Measurements from ENCODE around the gene FRMPD4. TPM values are rescaled to one million over a fixed set of nuclear protein-coding genes. Genes with fewer than 3 reads are reported as not detected.
A peak's percentile ranks its signal among the peaks of the same experiment; 100 is the strongest.

Gene FRMPD4
- not detected for polyA plus RNA-seq (ENCODE audit: low read depth in 6 of 6)

DNA sequence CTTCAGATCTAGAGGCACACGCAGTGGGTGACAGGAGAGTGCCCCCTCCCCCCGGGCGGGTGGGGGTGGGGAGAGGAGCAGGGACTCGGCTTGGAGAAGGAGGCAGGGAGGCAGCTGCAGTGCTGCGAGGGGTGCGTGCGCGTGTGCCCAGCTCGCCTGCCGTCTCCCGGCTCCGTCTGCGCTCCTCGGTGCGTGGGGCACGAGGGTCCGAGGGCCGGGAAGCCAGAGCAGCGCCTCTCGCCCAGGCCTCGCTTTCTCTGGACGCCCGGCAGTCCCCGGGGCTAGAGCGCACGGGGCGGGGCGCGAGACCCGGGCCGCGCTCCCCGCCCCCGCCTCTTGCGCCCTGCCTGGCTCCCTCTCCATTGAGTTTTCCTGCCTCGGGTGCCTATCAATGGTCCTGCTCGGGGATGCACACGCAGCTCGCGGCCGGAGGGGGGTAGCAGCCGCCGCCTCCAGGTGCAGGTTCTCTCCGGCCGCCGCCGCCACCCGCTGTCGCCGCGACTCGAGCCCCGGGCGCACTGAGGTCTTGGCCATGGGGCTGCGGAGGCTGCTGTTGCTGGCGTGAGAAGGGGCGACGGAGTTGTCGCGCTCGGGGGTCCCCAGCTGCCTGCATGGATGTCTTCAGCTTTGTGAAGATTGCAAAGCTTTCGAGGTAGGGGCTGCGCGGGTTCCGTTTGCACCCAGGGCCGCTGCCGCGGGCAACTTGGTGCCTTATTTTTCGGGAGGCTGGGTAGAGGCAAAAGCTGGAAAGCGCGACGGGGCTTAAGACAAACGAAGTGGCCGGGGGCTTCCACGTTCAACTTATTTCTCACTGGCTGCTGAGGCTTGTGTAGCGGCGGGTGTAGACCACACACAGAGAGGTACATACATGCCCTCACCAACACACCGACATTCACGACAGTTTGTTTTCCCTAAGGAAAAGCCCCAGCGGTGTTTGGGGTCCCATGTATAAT, at the start of gene FRMPD4:
TSS of gene FRMPD4 (plus strand) at position 113 of the 953 bp plus-strand sequence. CDS start at position 612, 499 bp downstream.
- Mint-ChIP-seq H3K4me3 (peak within 1 kb of the TSS in 3 of 8 donors; percentile 24 to 43 (median 38)), H3K27ac (no peak within 1 kb of the TSS), H3K36me3 (no peaks in the 10 kb centered on the region), H3K9me3 (peaks cover 0 to 6% (median 0%) of the 10 kb centered on the region in 7 donors), H3K27me3 (peaks cover 15 to 43% (median 21%) of the 10 kb centered on the region in 3 donors), H3K4me1 (peaks cover 0 to 6% (median 0%) of the 10 kb centered on the region in 3 donors)
- DNase-seq = no peak
- no peak for ATAC-seq (ENCODE audit: low read depth in 2 of 2)

DNA sequence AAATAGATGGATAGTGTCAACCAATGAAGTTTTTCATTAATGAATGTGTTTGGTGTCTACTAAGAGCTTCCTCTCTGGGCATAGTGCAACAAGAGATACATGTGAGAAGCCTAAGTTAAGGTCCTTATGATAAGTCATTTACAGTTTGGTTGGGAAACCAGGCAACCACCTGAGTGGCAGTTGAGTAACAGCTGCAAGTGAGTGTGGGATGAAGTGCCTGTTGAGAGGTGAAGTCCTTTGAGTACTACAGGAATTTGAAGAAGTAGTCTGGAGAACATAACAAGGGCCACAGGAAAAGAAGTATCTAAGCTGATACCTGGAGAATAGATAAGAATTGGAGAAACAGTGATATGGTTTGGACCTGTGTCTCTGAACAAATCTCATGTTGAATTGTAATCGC, 48.5 kb upstream of the FRMPD4 start:
- H3K27me3 Mint-ChIP-seq = peaks cover 0 to 19% (median 0%) of the 10 kb centered on the region in 3 donors
- peaks cover 0 to 3% (median 0%) of the 10 kb centered on the region in 7 donors for H3K9me3 Mint-ChIP-seq

DNA sequence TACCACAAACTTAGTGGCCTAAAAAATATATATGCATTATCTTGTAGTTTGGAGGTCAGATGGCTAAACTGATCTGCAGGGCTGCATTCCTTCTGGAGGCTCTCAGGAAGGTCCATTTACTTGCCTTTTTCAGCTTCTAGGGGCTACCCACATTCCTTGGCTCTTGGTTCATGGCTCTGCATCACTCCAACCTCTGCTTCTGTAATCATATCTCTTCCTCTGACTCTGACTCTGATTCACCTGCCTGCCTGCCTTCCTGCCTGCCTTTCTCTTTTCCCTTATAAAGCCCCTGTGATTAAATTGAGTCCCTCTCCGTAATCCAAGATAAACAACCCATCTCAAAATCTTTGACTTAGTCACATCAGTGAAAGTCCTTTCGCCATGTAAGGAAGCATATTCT, 25.0 kb upstream of the FRMPD4 start:
- Mint-ChIP-seq H3K27me3 (peaks cover 0 to 15% (median 0%) of the 10 kb centered on the region in 3 donors), H3K27ac (no peak overlapping the region), H3K4me1 (no peaks in the 10 kb centered on the region), H3K36me3 (no peaks in the 10 kb centered on the region), H3K9me3 (peaks cover 0 to 18% (median 9%) of the 10 kb centered on the region in 7 donors), H3K4me3 (no peak overlapping the region)
- DNase-seq (no peak), ATAC-seq (ENCODE audit: low read depth in 2 of 2) (no peak)

More for the DNA sequence above, 48.5 kb upstream of the FRMPD4 start:
- no peak for DNase-seq
- Mint-ChIP-seq H3K4me1 (no peaks in the 10 kb centered on the region), H3K27ac (no peak overlapping the region), H3K36me3 (no peaks in the 10 kb centered on the region), H3K4me3 (no peak overlapping the region)
- no peak for ATAC-seq (ENCODE audit: low read depth in 2 of 2)

DNA sequence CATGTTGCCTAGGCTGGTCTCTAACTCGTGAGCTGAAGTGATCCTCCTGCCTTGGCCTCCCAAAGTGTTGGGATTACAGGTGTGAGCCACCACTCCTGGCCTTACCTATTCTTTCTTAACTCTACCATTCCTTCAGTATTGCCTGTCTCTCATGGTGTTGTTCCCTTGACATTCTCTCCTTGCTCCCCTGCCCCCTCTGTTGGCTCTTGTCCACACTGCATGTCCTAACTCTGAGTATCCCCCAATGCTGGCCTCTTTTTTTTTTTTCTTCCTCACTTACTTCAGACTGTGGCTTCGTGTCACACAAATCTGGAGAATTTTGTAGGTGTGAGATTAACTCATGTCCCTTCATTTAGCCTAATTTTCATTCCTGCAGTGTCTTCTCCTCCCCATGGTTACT, 22.9 kb upstream of the FRMPD4 start:
- Mint-ChIP-seq H3K4me1 (no peaks in the 10 kb centered on the region), H3K4me3 (no peak overlapping the region), H3K36me3 (no peaks in the 10 kb centered on the region), H3K27me3 (peaks cover 6 to 24% (median 11%) of the 10 kb centered on the region in 3 donors), H3K9me3 (peaks cover 0 to 10% (median 9%) of the 10 kb centered on the region in 7 donors), H3K27ac (no peak overlapping the region)
- no peak for DNase-seq
- ATAC-seq (ENCODE audit: low read depth in 2 of 2) = no peak

DNA sequence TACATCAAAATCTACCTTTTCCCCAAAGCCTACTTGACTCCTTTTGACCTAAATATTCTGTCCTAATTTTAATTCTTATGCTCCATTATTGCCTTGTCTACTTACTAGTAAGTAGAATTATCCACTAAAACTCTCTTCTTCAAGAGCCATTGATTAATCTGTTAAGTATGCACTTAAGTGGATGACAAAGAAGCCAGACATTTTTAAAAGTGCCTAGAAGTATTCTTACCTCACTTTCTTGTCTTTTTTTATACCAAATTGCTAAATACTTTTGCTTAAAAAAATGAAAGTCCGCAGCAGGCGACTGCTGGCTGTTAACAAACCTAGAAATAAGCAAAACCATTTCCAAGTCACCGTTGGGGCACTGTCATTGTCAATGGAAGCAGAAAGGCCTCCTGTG, 20.1 kb upstream of the FRMPD4 start:
- peaks cover 6 to 24% (median 15%) of the 10 kb centered on the region in 3 donors for H3K27me3 Mint-ChIP-seq
- ATAC-seq (ENCODE audit: low read depth in 2 of 2) (no peak), DNase-seq (no peak)
- no peak overlapping the region for H3K27ac Mint-ChIP-seq
- H3K4me1 Mint-ChIP-seq = no peaks in the 10 kb centered on the region
- peaks cover 0 to 9% (median 0%) of the 10 kb centered on the region in 7 donors for H3K9me3 Mint-ChIP-seq
- H3K4me3 Mint-ChIP-seq = no peak overlapping the region
- H3K36me3 Mint-ChIP-seq = no peaks in the 10 kb centered on the region

DNA sequence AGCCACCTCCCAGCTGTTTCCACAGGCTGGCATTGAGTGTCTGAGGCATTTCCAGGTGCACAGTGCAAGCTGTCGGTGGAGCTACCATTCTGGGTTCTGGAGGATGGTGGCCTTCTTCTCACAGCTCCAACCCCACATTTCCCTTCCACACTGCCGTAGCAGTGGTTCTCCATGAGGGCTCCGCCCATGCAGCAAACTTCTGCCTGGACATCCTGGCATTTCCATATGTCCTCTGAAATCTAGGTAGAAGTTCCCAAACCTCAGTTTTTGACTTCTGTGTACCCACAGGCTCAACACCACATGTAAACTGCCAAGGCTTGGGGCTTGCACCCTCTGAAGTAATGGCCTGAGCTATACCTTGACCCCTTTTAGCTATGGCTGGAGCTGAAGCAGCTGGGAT, 10.3 kb upstream of the FRMPD4 start:
- Mint-ChIP-seq H3K27me3 (peaks cover 0 to 5% (median 4%) of the 10 kb centered on the region in 3 donors), H3K9me3 (peaks cover 6 to 37% (median 29%) of the 10 kb centered on the region in 7 donors), H3K4me3 (no peak overlapping the region), H3K27ac (no peak overlapping the region), H3K36me3 (peaks cover 0 to 4% of the 10 kb centered on the region in 2 donors), H3K4me1 (no peaks in the 10 kb centered on the region)
- DNase-seq = no peak
- ATAC-seq (ENCODE audit: low read depth in 2 of 2) = no peak

DNA sequence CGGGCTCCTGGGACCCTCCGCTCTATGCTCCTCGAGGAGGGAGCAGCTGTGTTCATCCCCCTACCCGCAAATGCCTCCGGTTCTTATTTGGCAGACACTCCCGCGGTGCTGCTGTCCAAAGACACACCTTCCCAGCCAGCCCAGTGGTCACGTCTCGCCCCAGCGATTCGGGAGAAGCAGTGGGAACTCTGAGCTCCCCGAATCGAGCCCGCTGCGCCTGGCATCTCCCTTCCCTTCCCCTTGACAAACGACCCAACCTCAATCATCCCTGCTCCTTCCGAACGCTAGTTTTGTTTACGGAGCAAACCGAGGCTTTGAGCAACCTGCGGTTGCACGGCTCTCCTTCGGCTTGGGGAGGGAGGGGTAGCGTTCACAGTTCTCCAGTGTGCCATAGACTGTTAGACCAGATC, 317 bp upstream of the FRMPD4 start:
- H3K27me3 Mint-ChIP-seq = peaks cover 15 to 42% (median 21%) of the 10 kb centered on the region in 3 donors
- H3K27ac Mint-ChIP-seq = no peak overlapping the region
- DNase-seq = no peak
- H3K4me1 Mint-ChIP-seq = peaks cover 0 to 6% (median 0%) of the 10 kb centered on the region in 3 donors
- H3K36me3 Mint-ChIP-seq = no peaks in the 10 kb centered on the region
- no peak for ATAC-seq (ENCODE audit: low read depth in 2 of 2)
- H3K9me3 Mint-ChIP-seq = peaks cover 0 to 6% (median 0%) of the 10 kb centered on the region in 7 donors
- H3K4me3 Mint-ChIP-seq = peak overlapping the region in 1 of 8 donors; percentile 43

DNA sequence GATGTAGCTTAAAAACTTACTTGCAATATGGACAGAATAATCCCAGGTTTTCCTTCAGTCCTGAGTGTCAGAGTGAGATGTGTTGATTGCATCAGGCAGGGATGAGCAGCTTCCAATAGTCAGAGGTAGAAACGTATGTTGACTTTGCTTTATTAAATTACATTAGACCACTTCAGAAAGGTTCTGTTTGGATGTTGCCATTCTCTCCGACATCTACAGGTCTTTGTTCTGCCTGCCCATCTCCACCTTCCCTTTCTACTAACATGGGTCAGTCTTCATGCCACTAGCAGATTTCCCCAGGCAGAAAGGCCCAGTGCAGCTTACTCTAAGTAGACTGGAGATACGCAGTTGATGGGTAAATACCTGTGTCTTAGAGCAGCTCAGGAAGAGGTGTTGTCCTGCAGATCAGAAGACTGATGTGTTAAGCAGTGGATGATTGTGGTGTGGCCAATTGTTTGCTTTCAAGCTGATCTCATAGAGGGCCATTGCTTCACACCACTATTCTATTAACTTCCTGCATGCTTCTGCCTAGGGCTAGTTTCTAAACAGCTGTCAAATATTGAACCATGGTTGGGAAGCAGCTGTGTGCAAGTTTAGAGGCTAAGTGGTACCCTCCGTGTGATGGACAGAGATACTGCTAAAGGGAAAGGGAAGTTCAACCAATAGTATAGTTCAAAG, 1.8 kb downstream of the FRMPD4 start:
- Mint-ChIP-seq H3K9me3 (peaks cover 0 to 6% (median 0%) of the 10 kb centered on the region in 7 donors), H3K4me3 (peak overlapping the region in 1 of 8 donors; percentile 11), H3K27ac (no peak overlapping the region), H3K27me3 (peaks cover 15 to 43% (median 21%) of the 10 kb centered on the region in 3 donors), H3K36me3 (no peaks in the 10 kb centered on the region), H3K4me1 (peaks cover 0 to 6% (median 0%) of the 10 kb centered on the region in 3 donors)
- ATAC-seq (ENCODE audit: low read depth in 2 of 2) = no peak
- no peak for DNase-seq

DNA sequence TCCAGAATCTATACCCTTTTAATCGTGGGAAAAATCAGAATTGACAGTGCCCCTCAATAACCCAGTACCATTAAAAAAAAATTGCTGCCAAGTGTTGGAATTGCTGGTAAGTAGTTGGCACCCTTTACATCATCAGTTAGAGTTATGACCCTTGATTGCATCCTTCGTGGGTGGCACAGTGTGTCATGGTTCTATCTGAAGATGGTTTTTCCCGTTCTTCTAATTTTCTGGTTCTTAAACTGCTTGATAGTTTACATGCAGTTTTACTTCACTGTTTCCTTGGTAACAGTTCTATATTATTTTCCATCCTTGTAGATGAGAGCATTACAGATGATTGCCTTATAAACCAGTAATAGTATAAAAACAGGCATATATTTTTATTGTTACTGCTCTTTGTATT, 3.2 kb downstream of the FRMPD4 start:
- no peaks in the 10 kb centered on the region for H3K36me3 Mint-ChIP-seq
- H3K4me1 Mint-ChIP-seq = peaks cover 0 to 6% (median 0%) of the 10 kb centered on the region in 3 donors
- DNase-seq (no peak), ATAC-seq (ENCODE audit: low read depth in 2 of 2) (no peak)
- H3K27me3 Mint-ChIP-seq = peaks cover 12 to 38% (median 17%) of the 10 kb centered on the region in 3 donors
- no peak overlapping the region for H3K4me3 Mint-ChIP-seq
- no peak overlapping the region for H3K27ac Mint-ChIP-seq
- peaks cover 0 to 6% (median 0%) of the 10 kb centered on the region in 7 donors for H3K9me3 Mint-ChIP-seq

DNA sequence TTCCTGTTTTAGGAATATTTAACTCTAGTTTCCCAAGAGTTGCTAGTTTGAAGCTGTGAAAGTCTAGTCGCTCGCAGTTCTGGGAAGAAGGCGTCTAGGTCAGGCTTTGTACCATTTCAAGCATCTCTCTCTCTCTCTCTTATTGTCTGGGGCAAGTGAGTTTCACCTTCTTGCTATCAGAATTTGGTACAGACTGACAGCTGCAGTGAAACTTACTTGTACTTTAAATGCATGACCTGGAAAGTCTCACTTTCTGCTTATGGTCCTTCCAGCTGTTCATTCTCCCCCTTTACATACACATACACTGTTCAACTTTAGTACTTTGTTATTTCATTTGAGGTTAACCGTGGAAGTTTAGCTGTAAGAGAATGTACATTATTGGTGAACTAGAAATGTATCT, 4.4 kb downstream of the FRMPD4 start:
- Mint-ChIP-seq H3K36me3 (no peaks in the 10 kb centered on the region), H3K4me1 (peaks cover 0 to 4% (median 0%) of the 10 kb centered on the region in 3 donors), H3K9me3 (peaks cover 0 to 4% (median 0%) of the 10 kb centered on the region in 7 donors)

DNA sequence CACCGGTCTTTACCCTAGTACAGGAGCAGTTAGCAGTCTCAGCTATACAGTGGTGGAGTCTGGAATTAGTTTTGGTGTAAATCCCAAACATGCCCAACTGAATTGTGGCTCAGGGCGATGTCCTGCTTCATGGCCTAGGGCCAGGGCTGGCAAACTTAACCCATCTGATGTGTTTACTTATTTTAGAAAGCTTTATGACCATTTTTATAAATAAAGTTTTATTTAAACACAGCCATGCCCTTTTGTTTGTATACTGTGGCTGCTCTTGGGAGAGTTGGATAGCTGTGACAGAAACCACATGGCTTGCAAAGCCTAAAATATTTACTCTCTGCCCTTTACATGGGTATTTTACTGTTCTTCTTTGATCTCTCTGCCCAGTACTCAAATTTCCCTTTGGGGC, 7.1 kb downstream of the FRMPD4 start:
- DNase-seq = no peak
- peaks cover 0 to 3% (median 0%) of the 10 kb centered on the region in 7 donors for H3K9me3 Mint-ChIP-seq
- H3K27me3 Mint-ChIP-seq = peaks cover 3 to 16% (median 4%) of the 10 kb centered on the region in 3 donors
- H3K4me3 Mint-ChIP-seq = no peak overlapping the region
- no peak for ATAC-seq (ENCODE audit: low read depth in 2 of 2)
- no peaks in the 10 kb centered on the region for H3K4me1 Mint-ChIP-seq
- no peaks in the 10 kb centered on the region for H3K36me3 Mint-ChIP-seq
- H3K27ac Mint-ChIP-seq = no peak overlapping the region

More for the DNA sequence above, 4.4 kb downstream of the FRMPD4 start:
- ATAC-seq (ENCODE audit: low read depth in 2 of 2) (no peak), DNase-seq (no peak)
- no peak overlapping the region for H3K27ac Mint-ChIP-seq
- peaks cover 5 to 32% (median 10%) of the 10 kb centered on the region in 3 donors for H3K27me3 Mint-ChIP-seq
- H3K4me3 Mint-ChIP-seq = no peak overlapping the region

DNA sequence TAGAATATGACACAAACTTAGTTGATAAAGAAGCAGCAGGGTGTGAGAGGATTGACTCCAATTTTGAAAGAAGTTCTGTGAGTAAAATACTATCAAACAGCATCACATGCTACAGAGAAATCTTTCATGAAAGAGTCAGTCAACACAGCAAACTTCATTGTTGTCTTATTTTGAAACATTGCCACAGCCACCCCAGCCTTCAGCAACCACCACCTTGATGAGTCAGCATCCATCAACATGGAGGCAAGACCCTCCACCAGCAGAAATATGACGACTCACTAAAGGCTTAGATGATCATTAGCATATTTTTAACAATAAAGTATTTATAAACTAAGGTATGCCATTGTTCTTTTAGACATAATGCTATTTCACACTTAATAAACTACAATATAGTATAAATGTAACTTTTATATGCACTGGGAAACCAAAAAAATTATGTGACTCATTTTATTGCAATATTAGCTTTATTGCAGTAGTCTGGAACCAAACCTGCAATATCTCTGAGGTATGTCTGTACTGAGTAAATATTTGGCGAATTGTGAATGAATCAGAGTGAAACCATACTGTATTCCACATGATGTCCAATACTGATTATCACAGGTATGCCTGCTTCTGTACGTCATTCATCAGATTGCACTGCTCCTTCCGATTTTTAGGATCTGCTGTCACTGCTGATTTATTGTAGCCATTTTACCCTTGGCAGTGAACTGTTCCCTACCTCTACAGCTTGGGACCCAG, 11.6 kb downstream of the FRMPD4 start:
- no peak for ATAC-seq (ENCODE audit: low read depth in 2 of 2)
- Mint-ChIP-seq H3K9me3 (peaks cover 0 to 3% (median 0%) of the 10 kb centered on the region in 7 donors), H3K4me1 (no peaks in the 10 kb centered on the region), H3K27me3 (peaks cover 0 to 9% (median 3%) of the 10 kb centered on the region in 3 donors), H3K4me3 (no peak overlapping the region), H3K36me3 (no peaks in the 10 kb centered on the region), H3K27ac (no peak overlapping the region)
- no peak for DNase-seq

DNA sequence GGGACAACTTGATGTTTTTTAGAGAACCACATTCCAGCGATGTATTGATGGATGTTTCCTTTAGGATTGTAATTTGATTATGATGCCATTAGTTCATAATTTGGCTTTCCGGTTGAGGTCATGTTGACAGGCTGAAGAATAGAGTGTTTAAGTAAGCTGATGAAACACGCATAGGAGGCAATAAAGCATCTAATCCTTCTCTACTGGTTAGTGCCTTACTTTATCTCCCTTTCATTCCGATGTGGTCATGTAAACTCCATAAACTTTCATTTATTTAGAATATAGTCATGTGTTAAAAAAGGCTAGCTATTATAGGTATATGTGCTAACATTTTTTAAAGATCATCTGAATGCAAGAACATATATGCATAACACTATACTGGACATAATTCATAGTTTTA, 15.0 kb downstream of the FRMPD4 start:
- no peaks in the 10 kb centered on the region for H3K9me3 Mint-ChIP-seq
- no peak overlapping the region for H3K4me3 Mint-ChIP-seq
- no peaks in the 10 kb centered on the region for H3K4me1 Mint-ChIP-seq
- no peaks in the 10 kb centered on the region for H3K36me3 Mint-ChIP-seq
- no peak for DNase-seq
- H3K27me3 Mint-ChIP-seq = peaks cover 0 to 3% (median 0%) of the 10 kb centered on the region in 3 donors
- no peak for ATAC-seq (ENCODE audit: low read depth in 2 of 2)
- H3K27ac Mint-ChIP-seq = no peak overlapping the region
